Esophagus muscularis mucosa (tissue), 4 donors: Measurements from ENCODE around the gene BEST1. TPM values are rescaled to one million over a fixed set of nuclear protein-coding genes. Genes with fewer than 3 reads are reported as not detected.

ENCODE experiments used
- DNase-seq: peaks from one replicate; pipeline ENCODE4 v3.0.0-alpha.2; 2017; ENCODE audit errors: extremely low spot score
- H3K27ac ChIP-seq, 4 donors: fragments of 200-600 bp; sonication (generic); replicated peaks in 1 of 4; 1 replicate in 3 of 4; 2 replicates in 1 of 4; pipeline ENCODE4 v1.5.1; 2016 to 2019; ENCODE audit warnings: mild to moderate bottlenecking in 1 of 4
- H3K27me3 ChIP-seq, 4 donors: fragments of 200-600 bp; sonication (generic); one replicate each; pipeline versions ENCODE4 v1.5.1 to v1.6.0; 2016 to 2019
- H3K36me3 ChIP-seq, 4 donors: fragments of 200-600 bp; sonication (generic); one replicate each; pipeline ENCODE4 v1.5.1; 2016 to 2019
- H3K4me1 ChIP-seq, 4 donors: fragments of 200-600 bp; sonication (generic); one replicate each; pipeline ENCODE4 v1.5.1; 2016 to 2019
- H3K4me3 ChIP-seq, 4 donors: fragments of 200-600 bp; sonication (generic); 1 replicate in 2 of 4; 2 replicates in 2 of 4; pipeline ENCODE4 v1.5.1; 2016 to 2019; ENCODE audit warnings: mild to moderate bottlenecking in 4 of 4, moderate library complexity in 1 of 4
- H3K9me3 ChIP-seq, 4 donors: fragments of 200-600 bp; sonication (generic); 1 replicate in 3 of 4; 2 replicates in 1 of 4; pipeline ENCODE4 v1.5.1; 2016 to 2019
- EP300 ChIP-seq: sonication (generic); formaldehyde crosslinking; IDR thresholded peaks from one replicate; pipeline ENCODE4 v1.6.1; 2017; ENCODE audit warnings: antibody characterized with exemption
- POLR2A ChIP-seq: fragments of 450-650 bp; IDR thresholded peaks from one replicate; pipeline ENCODE4 v1.6.1; 2017; ENCODE audit warnings: antibody characterized with exemption, moderate library complexity, mild to moderate bottlenecking, low read depth
- POLR2AphosphoS5 ChIP-seq, 2 donors: sonication (generic); formaldehyde crosslinking; IDR thresholded peaks; one replicate each; pipeline ENCODE4 v1.6.1; 2017; ENCODE audit warnings: antibody characterized with exemption in 2 of 2
- WGBS: methylation state at CpG from one replicate; pipeline ENCODE4 v1.1.5; 2018; 5-methylcytosine and 5-hydroxymethylcytosine counted together
- intact Hi-C: fragments of 100-400 bp; cut with DNase I; formaldehyde crosslinking; loops from one replicate; pipeline ENCODE4 v1.15.1; 2023
- small RNA-seq, 3 donors: library from RNA; depleted of rRNA; stranded (forward); fragments of <200 nt; gene quantifications; one replicate each; pipeline ENCODE3, GENCODE V24; 2016
- total RNA-seq, 4 donors: library from RNA; depleted of rRNA; stranded (reverse); fragments of >200 nt; gene quantifications; one replicate each; pipeline versions ENCODE4 v1.1.0 to v1.2.1, GENCODE V29; 2016
- TF ChIP-seq, protein P1 (sequence below), 3 experiments: fragments of 200-600 bp in 2 of 3; fragments of 450-650 bp in 1 of 3; sonication (generic) in 2 of 3; IDR thresholded peaks; one replicate each; pipeline ENCODE4 v1.5.1; 2017 to 2019; ENCODE audit warnings: antibody characterized with exemption in 3 of 3, mild to moderate bottlenecking in 2 of 3, moderate library complexity in 1 of 3

Gene BEST1
- total RNA-seq, 4 donors from 2014 or later = 2.2 to 5.0 (median 4.3) TPM

DNA sequence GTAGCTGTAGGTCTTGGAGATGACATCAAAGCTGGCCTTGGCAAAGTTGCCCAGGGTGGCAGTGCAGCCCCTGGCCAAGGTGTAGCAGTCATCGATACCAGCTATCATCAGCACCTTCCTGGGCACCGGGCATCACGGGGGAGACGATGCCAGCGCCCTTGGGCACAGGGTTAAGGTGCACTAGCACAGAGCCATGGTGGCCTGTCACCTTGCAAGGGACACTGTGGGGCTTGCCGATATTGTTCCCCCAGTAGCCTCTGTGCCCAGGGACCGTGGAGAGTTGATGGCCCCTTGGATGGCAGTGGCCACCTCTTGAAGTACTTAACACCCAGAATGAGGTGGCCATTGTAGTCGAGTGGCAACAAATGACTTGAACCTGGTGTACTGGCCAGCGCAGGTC lies 61.7 kb downstream of the BEST1 start:
- no peaks in the 10 kb centered on the region for H3K27me3 ChIP-seq
- no peaks in the 10 kb centered on the region for H3K4me1 ChIP-seq
- WGBS = 96% methylated on average over 7 of the region's 9 CpGs
- intact Hi-C loops = no loop called here
- TF ChIP-seq POLR2AphosphoS5 (IDR thresholded peaks at IDR 0.05) (no peak), EP300 (no peak), POLR2A (no peak)
- TF ChIP-seq, protein P1, sequence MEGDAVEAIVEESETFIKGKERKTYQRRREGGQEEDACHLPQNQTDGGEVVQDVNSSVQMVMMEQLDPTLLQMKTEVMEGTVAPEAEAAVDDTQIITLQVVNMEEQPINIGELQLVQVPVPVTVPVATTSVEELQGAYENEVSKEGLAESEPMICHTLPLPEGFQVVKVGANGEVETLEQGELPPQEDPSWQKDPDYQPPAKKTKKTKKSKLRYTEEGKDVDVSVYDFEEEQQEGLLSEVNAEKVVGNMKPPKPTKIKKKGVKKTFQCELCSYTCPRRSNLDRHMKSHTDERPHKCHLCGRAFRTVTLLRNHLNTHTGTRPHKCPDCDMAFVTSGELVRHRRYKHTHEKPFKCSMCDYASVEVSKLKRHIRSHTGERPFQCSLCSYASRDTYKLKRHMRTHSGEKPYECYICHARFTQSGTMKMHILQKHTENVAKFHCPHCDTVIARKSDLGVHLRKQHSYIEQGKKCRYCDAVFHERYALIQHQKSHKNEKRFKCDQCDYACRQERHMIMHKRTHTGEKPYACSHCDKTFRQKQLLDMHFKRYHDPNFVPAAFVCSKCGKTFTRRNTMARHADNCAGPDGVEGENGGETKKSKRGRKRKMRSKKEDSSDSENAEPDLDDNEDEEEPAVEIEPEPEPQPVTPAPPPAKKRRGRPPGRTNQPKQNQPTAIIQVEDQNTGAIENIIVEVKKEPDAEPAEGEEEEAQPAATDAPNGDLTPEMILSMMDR (IDR thresholded peaks at IDR 0.05) = no peak
- H3K4me3 ChIP-seq = no peak overlapping the region
- no peak overlapping the region for H3K27ac ChIP-seq
- H3K9me3 ChIP-seq = no peaks in the 10 kb centered on the region
- no peak for DNase-seq
- no peaks in the 10 kb centered on the region for H3K36me3 ChIP-seq

DNA sequence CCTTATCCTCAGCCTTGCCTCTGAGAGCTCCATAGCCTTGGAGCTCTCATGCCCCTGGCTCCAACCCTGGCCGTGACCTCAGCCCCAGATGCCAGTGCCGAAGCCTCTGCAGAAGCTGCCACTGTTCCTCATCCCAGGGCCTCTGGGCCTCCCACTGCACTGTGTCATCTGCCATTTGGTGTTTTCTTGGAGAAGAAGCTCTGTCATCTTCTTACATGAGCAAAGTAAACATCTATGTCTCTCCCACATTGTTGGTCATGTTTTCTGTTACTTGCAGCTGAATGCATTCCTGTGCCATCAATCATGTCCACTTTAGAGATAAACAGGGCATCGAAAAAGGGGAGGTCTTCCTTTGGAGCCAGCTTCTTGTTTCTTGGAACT lies 62.3 kb downstream of the BEST1 start:
- H3K4me1 ChIP-seq = no peaks in the 10 kb centered on the region
- H3K9me3 ChIP-seq = no peaks in the 10 kb centered on the region
- no peak overlapping the region for H3K4me3 ChIP-seq
- no peak for DNase-seq
- H3K27ac ChIP-seq = no peak overlapping the region
- TF ChIP-seq POLR2A = no peak
- no peak for TF ChIP-seq POLR2AphosphoS5 (IDR thresholded peaks at IDR 0.05)
- TF ChIP-seq, protein P1 (IDR thresholded peaks at IDR 0.05) = no peak
- TF ChIP-seq EP300 = no peak
- intact Hi-C loops = no loop called here
- H3K27me3 ChIP-seq = no peaks in the 10 kb centered on the region
- no peaks in the 10 kb centered on the region for H3K36me3 ChIP-seq
- WGBS = 62% methylated on average over 2 of the region's 3 CpGs

DNA sequence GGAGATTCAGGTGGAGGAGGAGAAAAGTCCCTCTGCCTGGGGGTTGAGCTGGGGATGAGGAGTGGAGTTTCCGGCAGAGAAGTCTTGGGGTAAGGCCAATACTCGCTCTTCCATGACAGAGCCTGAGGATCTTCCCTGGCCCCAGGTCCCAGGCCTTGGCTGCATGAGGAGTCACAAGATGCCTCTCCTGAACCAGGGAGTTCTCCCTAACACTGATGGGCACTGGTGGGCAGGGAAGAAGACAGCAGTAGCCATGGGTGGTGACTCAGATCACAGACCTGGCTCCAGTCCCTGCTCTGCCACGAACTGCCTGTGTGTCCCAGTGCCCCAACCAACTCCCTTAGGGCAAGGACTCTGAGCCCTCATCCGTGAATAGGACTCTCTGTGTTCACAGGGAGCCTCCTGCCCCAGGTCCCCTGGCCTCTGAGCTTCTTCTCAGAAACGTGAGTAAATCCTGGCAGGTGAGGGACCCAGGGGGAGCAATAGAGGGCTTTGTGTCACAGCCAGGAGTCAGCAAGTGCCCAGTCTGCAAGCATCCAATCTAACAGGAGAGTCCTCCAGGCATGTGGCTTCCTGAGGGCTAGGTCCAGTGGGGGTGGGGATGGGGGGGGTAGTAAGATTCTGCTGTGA lies 62.8 kb downstream of the BEST1 start:
- no peaks in the 10 kb centered on the region for H3K27me3 ChIP-seq
- intact Hi-C loops = no loop called here
- no peaks in the 10 kb centered on the region for H3K4me1 ChIP-seq
- no peak overlapping the region for H3K4me3 ChIP-seq
- no peak for DNase-seq
- no peak overlapping the region for H3K27ac ChIP-seq
- TF ChIP-seq EP300 = no peak
- no peak for TF ChIP-seq POLR2A
- TF ChIP-seq POLR2AphosphoS5 (IDR thresholded peaks at IDR 0.05) = no peak
- TF ChIP-seq, protein P1 (IDR thresholded peaks at IDR 0.05) = no peak
- 73% methylated on average over 3 of the region's 5 CpGs for WGBS
- no peaks in the 10 kb centered on the region for H3K36me3 ChIP-seq
- no peaks in the 10 kb centered on the region for H3K9me3 ChIP-seq

Small RNAs within 50 kb of the gene (small RNA-seq; reads per million reads assigned to genes)
- 0 reads per million in 3 donors for gene RNU6-1243P

Other genes starting within 250 kb of the BEST1 start
- under 1 TPM; under 0.01 to 0.71 (median 0.40) TPM for gene MYRF, start 197.7 kb upstream of the BEST1 start, total RNA-seq
- 10 to 100 TPM; 34.5 to 48.2 (median 43.8) TPM for gene TMEM258, start 157.8 kb upstream of the BEST1 start, total RNA-seq
- 10 to 100 TPM in 1 of 4 donors, 1 to 10 TPM in 3; 5.0 to 10.2 (median 7.5) TPM for gene FEN1, start 157.4 kb upstream of the BEST1 start, total RNA-seq
- 10 to 100 TPM; 20.2 to 26.0 (median 23.8) TPM for gene FADS1, start 133.3 kb upstream of the BEST1 start, total RNA-seq
- gene FADS2, start 122.1 kb upstream of the BEST1 start, total RNA-seq = 10 to 100 TPM; 15.9 to 32.8 (median 28.0) TPM
- gene FADS3, start 58.8 kb upstream of the BEST1 start, total RNA-seq = 100 to 1,000 TPM in 1 of 4 donors, 10 to 100 TPM in 3; 42.4 to 103 (median 57.8) TPM
- 10 to 100 TPM; 14.0 to 31.5 (median 14.2) TPM for gene RAB3IL1, start 32.8 kb upstream of the BEST1 start, total RNA-seq
- gene FTH1, start 17.3 kb downstream of the BEST1 start, total RNA-seq = 1,000 to 10,000 TPM; 1,795 to 3,027 (median 2,719) TPM
- 10 to 100 TPM; 13.8 to 20.3 (median 16.0) TPM for gene INCENP, start 173.7 kb downstream of the BEST1 start, total RNA-seq
- not detected for gene SCGB1D1, start 239.9 kb downstream of the BEST1 start, total RNA-seq